HL-60 (cell line): Measurements from ENCODE around the gene MAP4K2.

Source experiments
- GABPA ChIP-seq: IDR thresholded peaks from 2 replicates; pipeline ENCODE4 v1.6.1; 2012; ENCODE audit warnings: low read depth
- POLR2AphosphoS5 ChIP-seq: IDR thresholded peaks from 2 replicates; pipeline ENCODE4 v1.6.1; 2012; ENCODE audit warnings: low read depth
- TF ChIP-seq, protein P1 (sequence below): IDR thresholded peaks from one replicate; pipeline ENCODE4 v1.5.1; 2011; ENCODE audit warnings: low read length, control low read depth, inconsistent platforms; ENCODE audit not compliant: insufficient read depth
- TF ChIP-seq, protein P2 (sequence below): IDR thresholded peaks from 2 replicates; pipeline ENCODE4 v1.6.1; 2012; ENCODE audit warnings: low read depth; ENCODE audit not compliant: insufficient replicate concordance

GRCh38 chr11:64799623-64800302, 3.3 kb downstream of the MAP4K2 start:
- TF ChIP-seq, protein P1, sequence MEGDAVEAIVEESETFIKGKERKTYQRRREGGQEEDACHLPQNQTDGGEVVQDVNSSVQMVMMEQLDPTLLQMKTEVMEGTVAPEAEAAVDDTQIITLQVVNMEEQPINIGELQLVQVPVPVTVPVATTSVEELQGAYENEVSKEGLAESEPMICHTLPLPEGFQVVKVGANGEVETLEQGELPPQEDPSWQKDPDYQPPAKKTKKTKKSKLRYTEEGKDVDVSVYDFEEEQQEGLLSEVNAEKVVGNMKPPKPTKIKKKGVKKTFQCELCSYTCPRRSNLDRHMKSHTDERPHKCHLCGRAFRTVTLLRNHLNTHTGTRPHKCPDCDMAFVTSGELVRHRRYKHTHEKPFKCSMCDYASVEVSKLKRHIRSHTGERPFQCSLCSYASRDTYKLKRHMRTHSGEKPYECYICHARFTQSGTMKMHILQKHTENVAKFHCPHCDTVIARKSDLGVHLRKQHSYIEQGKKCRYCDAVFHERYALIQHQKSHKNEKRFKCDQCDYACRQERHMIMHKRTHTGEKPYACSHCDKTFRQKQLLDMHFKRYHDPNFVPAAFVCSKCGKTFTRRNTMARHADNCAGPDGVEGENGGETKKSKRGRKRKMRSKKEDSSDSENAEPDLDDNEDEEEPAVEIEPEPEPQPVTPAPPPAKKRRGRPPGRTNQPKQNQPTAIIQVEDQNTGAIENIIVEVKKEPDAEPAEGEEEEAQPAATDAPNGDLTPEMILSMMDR: no peak
- TF ChIP-seq POLR2AphosphoS5 (no peak), GABPA (no peak)
- TF ChIP-seq, protein P2, sequence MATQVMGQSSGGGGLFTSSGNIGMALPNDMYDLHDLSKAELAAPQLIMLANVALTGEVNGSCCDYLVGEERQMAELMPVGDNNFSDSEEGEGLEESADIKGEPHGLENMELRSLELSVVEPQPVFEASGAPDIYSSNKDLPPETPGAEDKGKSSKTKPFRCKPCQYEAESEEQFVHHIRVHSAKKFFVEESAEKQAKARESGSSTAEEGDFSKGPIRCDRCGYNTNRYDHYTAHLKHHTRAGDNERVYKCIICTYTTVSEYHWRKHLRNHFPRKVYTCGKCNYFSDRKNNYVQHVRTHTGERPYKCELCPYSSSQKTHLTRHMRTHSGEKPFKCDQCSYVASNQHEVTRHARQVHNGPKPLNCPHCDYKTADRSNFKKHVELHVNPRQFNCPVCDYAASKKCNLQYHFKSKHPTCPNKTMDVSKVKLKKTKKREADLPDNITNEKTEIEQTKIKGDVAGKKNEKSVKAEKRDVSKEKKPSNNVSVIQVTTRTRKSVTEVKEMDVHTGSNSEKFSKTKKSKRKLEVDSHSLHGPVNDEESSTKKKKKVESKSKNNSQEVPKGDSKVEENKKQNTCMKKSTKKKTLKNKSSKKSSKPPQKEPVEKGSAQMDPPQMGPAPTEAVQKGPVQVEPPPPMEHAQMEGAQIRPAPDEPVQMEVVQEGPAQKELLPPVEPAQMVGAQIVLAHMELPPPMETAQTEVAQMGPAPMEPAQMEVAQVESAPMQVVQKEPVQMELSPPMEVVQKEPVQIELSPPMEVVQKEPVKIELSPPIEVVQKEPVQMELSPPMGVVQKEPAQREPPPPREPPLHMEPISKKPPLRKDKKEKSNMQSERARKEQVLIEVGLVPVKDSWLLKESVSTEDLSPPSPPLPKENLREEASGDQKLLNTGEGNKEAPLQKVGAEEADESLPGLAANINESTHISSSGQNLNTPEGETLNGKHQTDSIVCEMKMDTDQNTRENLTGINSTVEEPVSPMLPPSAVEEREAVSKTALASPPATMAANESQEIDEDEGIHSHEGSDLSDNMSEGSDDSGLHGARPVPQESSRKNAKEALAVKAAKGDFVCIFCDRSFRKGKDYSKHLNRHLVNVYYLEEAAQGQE: no peak
